DND-41 (cell line): ENCODE results near the gene REELD1.

Experiments used
- ATAC-seq: fragments of 200-7000 bp; cut with Tn5 transposase; 3 replicates; pipeline ENCODE4 v1.9.1; 2021; ENCODE audit warnings: low read depth; ENCODE audit not compliant: insufficient read depth
- DNase-seq: peaks from one replicate; pipeline ENCODE4 v3.0.0-alpha.2; 2020
- H2AFZ ChIP-seq: 2 replicates; pipeline ENCODE4 v1.6.0; 2012; ENCODE audit warnings: low read depth, low read length
- H3K27ac ChIP-seq: 2 replicates; pipeline ENCODE4 v1.5.1; 2012; ENCODE audit warnings: low read length, inconsistent platforms
- H3K27me3 ChIP-seq: fragments of 200-600 bp; sonication (generic); 2 replicates; pipeline ENCODE4 v1.6.0; 2012; ENCODE audit warnings: low read length, mild to moderate bottlenecking, inconsistent platforms; ENCODE audit not compliant: insufficient read depth, poor library complexity
- H3K36me3 ChIP-seq: 2 replicates; pipeline ENCODE4 v1.5.1; 2012; ENCODE audit warnings: low read length, inconsistent platforms; ENCODE audit not compliant: insufficient read depth
- H3K4me1 ChIP-seq: 2 replicates; pipeline ENCODE4 v1.5.1; 2012; ENCODE audit warnings: mild to moderate bottlenecking, low read length; ENCODE audit not compliant: insufficient read depth
- H3K4me2 ChIP-seq: 2 replicates; pipeline ENCODE4 v1.6.0; 2012; ENCODE audit warnings: mild to moderate bottlenecking, moderate library complexity, low read length, inconsistent platforms; ENCODE audit not compliant: insufficient read depth
- H3K4me3 ChIP-seq, 2 experiments: fragments of 200-600 bp in 1 of 2; shearing (Covaris generic) in 1 of 2; 2 replicates each; pipeline ENCODE4 v1.5.1; 2012 to 2016; ENCODE audit warnings: inconsistent platforms in 2 of 2, low read length in 2 of 2, mild to moderate bottlenecking in 2 of 2, low read depth in 1 of 2, moderate library complexity in 1 of 2
- H3K79me2 ChIP-seq: 2 replicates; pipeline ENCODE4 v1.6.0; 2012; ENCODE audit warnings: low read length, inconsistent platforms; ENCODE audit not compliant: insufficient read depth
- H3K9ac ChIP-seq: 2 replicates; pipeline ENCODE4 v1.6.0; 2012; ENCODE audit warnings: low read depth, mild to moderate bottlenecking, inconsistent platforms, low read length, moderate library complexity
- H3K9me3 ChIP-seq: 2 replicates; pipeline ENCODE4 v1.5.1; 2012; ENCODE audit warnings: low read length, moderate library complexity, mild to moderate bottlenecking, inconsistent platforms; ENCODE audit not compliant: insufficient read depth, severe bottlenecking
- H4K20me1 ChIP-seq: 2 replicates; pipeline ENCODE4 v1.6.0; 2012; ENCODE audit warnings: low read length; ENCODE audit not compliant: insufficient read depth
- CTCF ChIP-seq: IDR thresholded peaks from 2 replicates; pipeline ENCODE4 v1.5.1; 2012; ENCODE audit warnings: borderline replicate concordance, low read length, moderate library complexity, mild to moderate bottlenecking; ENCODE audit not compliant: poor library complexity, severe bottlenecking; ENCODE audit errors: extremely low read depth
- EZH2 ChIP-seq: IDR thresholded peaks from 3 replicates; pipeline ENCODE4 v1.6.1; 2012; ENCODE audit warnings: borderline replicate concordance, low read depth, mild to moderate bottlenecking, moderate library complexity, low read length, inconsistent platforms; ENCODE audit not compliant: severe bottlenecking

Gene REELD1

GRCh38 chr4:146214238-146214637 lies at the start of gene REELD1:
REELD1 (plus strand) TSS chr4:146214538; CDS start chr4:146216953, 2,415 bp downstream.
- TF ChIP-seq CTCF (no peak), EZH2 (no peak)

DNA sequence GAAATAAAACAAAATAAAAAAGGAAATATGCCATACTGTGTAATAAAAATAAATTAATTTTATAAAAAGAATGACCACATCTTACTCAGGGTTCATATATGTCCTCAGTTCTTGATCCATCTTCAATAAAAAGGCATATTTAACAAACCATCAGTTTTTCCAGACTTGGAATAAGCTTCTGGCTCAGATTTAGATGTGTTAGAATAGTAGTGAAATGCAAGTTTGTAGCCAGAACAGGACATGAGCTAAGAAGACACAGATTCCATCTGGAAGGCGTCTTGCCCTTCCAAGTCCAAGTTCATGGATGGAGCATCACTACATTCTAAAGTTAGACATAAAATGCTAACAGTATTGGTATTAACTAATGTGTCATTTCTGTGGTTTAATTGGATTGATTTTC lies 49.1 kb upstream of the REELD1 start:
- ATAC-seq (no peak), DNase-seq (no peak)
- Histone ChIP-seq H3K27ac (no peak overlapping the region), H3K4me3 (no peak overlapping the region), H3K4me2 (no peak overlapping the region), H3K4me1 (no peaks in the 10 kb centered on the region), H3K27me3 (no peaks in the 10 kb centered on the region), H3K36me3 (no peaks in the 10 kb centered on the region), H4K20me1 (no peaks in the 10 kb centered on the region), H2AFZ (no peak overlapping the region), H3K79me2 (no peaks in the 10 kb centered on the region), H3K9ac (no peak overlapping the region), H3K9me3 (no peaks in the 10 kb centered on the region)
- TF ChIP-seq EZH2 (no peak), CTCF (no peak)

More at GRCh38 chr4:146214238-146214637, at the start of gene REELD1:
- no peak within 1 kb of the TSS for H3K27ac ChIP-seq
- no peaks in the 10 kb centered on the region for H4K20me1 ChIP-seq
- H3K27me3 ChIP-seq, result peaks cover 6% of the 10 kb centered on the region
- H2AFZ ChIP-seq, result no peak within 1 kb of the TSS
- H3K9me3 ChIP-seq, result no peaks in the 10 kb centered on the region
- no peak within 1 kb of the TSS for H3K4me3 ChIP-seq
- ATAC-seq (no peak), DNase-seq (no peak)
- H3K36me3 ChIP-seq, result no peaks in the 10 kb centered on the region
- no peak within 1 kb of the TSS for H3K4me2 ChIP-seq
- H3K4me1 ChIP-seq, result 0 out of 2 replicates have a peak, but pooled peaks cover 3% of the 10 kb centered on the region
- H3K9ac ChIP-seq, result no peak within 1 kb of the TSS
- no peaks in the 10 kb centered on the region for H3K79me2 ChIP-seq

- Histone ChIP-seq H3K27ac (no peak overlapping the region), H2AFZ (no peak overlapping the region), H3K4me1 (no peaks in the 10 kb centered on the region), H3K27me3 (no peaks in the 10 kb centered on the region), H3K4me2 (no peak overlapping the region), H3K9me3 (no peaks in the 10 kb centered on the region), H3K79me2 (no peaks in the 10 kb centered on the region), H3K4me3 (no peak overlapping the region), H4K20me1 (no peaks in the 10 kb centered on the region), H3K36me3 (no peaks in the 10 kb centered on the region), H3K9ac (no peak overlapping the region)
- TF ChIP-seq CTCF (no peak), EZH2 (no peak)
- DNase-seq, result no peak
- ATAC-seq, result no peak
Observed at GRCh38 chr4:146165840-146166239, 48.5 kb upstream of the REELD1 start.

DNA sequence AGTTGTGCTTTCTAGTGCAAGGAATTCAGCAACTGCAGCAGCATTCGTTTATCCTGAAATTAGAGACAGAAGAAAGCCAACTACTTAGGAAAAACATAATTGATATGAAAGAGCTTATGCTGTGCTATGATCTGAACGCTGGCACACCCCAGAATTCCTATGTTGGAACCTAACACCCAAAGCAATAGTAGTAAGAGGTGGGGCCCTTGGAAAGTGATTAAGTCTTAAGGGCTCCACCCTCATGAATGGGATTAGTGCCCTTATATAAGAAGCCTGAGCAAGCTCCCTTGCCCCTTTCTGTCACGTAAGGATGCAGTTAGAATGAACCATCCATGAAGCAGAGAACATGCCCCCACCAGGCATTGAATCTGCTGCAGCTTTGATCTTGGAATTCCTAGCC lies 44.2 kb upstream of the REELD1 start:
- no peaks in the 10 kb centered on the region for H3K36me3 ChIP-seq
- peaks cover 3% of the 10 kb centered on the region for H3K4me1 ChIP-seq
- H2AFZ ChIP-seq, result no peak overlapping the region
- H3K9ac ChIP-seq, result no peak overlapping the region
- H3K9me3 ChIP-seq, result no peaks in the 10 kb centered on the region
- no peak for ATAC-seq
- H3K4me3 ChIP-seq, result no peak overlapping the region
- H3K4me2 ChIP-seq, result no peak overlapping the region
- no peaks in the 10 kb centered on the region for H4K20me1 ChIP-seq
- no peak overlapping the region for H3K27ac ChIP-seq
- TF ChIP-seq CTCF (no peak), EZH2 (no peak)
- H3K79me2 ChIP-seq, result no peaks in the 10 kb centered on the region
- DNase-seq, result no peak
- H3K27me3 ChIP-seq, result no peaks in the 10 kb centered on the region
